Occipital lobe (tissue), 2 donors: ENCODE results near the gene WNK4. TPM values are rescaled to one million over a fixed set of nuclear protein-coding genes. Genes with fewer than 3 reads are reported as not detected.
A peak's percentile ranks its signal among the peaks of the same experiment; 100 is the strongest.
"Not testable (repeated sequence)": the region's sequence is repeated elsewhere in the genome, so short reads cannot be mapped to it uniquely, and the experiment has no call there.

ENCODE experiments used
- DNase-seq: peaks from one replicate; lab custom pipeline; 2025; lab: John Stamatoyannopoulos, UW
- total RNA-seq: library from RNA; depleted of rRNA; stranded (reverse); fragments of >200 nt; gene quantifications from one replicate; pipeline ENCODE4 v1.2.3, GENCODE V29; 2014

The WNK4 gene
- total RNA-seq: 0.31 TPM

- DNase-seq: no peak
Observed at GRCh38 chr17:42779936-42780850, at the start of gene WNK4. WNK4 (plus strand) TSS chr17:42780610; CDS start chr17:42780699, 89 bp downstream.

- no peak for DNase-seq
Observed at GRCh38 chr17:42740699-42741098, 39.7 kb upstream of the WNK4 start.

GRCh38 chr17:42742916-42743315, 37.5 kb upstream of the WNK4 start:
- DNase-seq: not testable (repeated sequence)

GRCh38 chr17:42743595-42744282, 36.7 kb upstream of the WNK4 start:
- DNase-seq: no peak

- DNase-seq: peak; percentile 77
Observed at GRCh38 chr17:42744283-42744805, 36.1 kb upstream of the WNK4 start.

GRCh38 chr17:42744806-42745617, 35.4 kb upstream of the WNK4 start, which contains the start of gene EZH1:
EZH1 (minus strand) TSS chr17:42745040; CDS start chr17:42728941, 16,099 bp downstream.
- peak; percentile 84 for DNase-seq

GRCh38 chr17:42748202-42748907, 32.1 kb upstream of the WNK4 start:
- no peak for DNase-seq

- no peak for DNase-seq
Observed at GRCh38 chr17:42748908-42749798, 31.3 kb upstream of the WNK4 start.

- no peak for DNase-seq
Observed at GRCh38 chr17:42750739-42751344, 29.6 kb upstream of the WNK4 start.

- no peak for DNase-seq
Observed at GRCh38 chr17:42751628-42752027, 28.8 kb upstream of the WNK4 start.

- DNase-seq: no peak
Observed at GRCh38 chr17:42754782-42755181, 25.6 kb upstream of the WNK4 start.

- DNase-seq: no peak
Observed at GRCh38 chr17:42759982-42760651, 20.3 kb upstream of the WNK4 start.

GRCh38 chr17:42760652-42761581, 19.5 kb upstream of the WNK4 start, which contains the start of gene RAMP2:
RAMP2 (plus strand) TSS chr17:42761227; CDS start chr17:42761262, 35 bp downstream.
- no peak for DNase-seq

- DNase-seq: no peak
Observed at GRCh38 chr17:42761638-42762037, 18.8 kb upstream of the WNK4 start.

GRCh38 chr17:42766124-42766523, 14.3 kb upstream of the WNK4 start:
- no peak for DNase-seq

- DNase-seq: no peak
Observed at GRCh38 chr17:42767512-42767911, 12.9 kb upstream of the WNK4 start.

GRCh38 chr17:42768006-42768405, 12.4 kb upstream of the WNK4 start:
- DNase-seq: not testable (repeated sequence)
